ENCODE data around the gene UBE2B. TPM values are rescaled to one million over a fixed set of nuclear protein-coding genes. Genes with fewer than 3 reads are reported as not detected.
"Not testable (repeated sequence)": the region's sequence is repeated elsewhere in the genome, so short reads cannot be mapped to it uniquely, and the experiment has no call there.

The UBE2B gene
- total RNA-seq, 1 donor from 2014 or later: 258 TPM

- ATAC-seq (no peak), DNase-seq (ENCODE audit: missing footprints) (no peak)
- intact Hi-C loops (cut with DNase I): no loop called here
Measured at GRCh38 chr5:134394932-134395331, 23.6 kb downstream of the UBE2B start.

DNA sequence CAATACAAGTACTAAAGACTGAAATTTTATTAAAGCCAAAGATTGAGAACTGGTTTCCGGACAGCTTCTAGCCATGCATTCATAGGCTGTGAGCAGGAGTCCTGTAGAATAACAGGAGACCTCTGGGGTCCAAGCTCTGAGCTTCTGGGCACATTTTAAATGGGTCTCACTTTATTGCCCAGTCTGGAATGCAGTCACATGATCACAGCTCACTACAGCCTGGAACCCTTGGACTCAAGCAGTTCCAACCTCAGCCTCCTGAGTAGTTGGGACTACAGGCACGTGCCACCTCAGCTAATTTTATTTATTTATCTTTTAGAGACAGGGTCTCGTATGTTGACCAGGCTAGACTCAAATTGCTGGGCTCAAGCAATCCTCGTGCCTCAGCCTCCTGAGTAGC lies 24.9 kb downstream of the UBE2B start:
- no peak for ATAC-seq
- no peak for DNase-seq (ENCODE audit: missing footprints)
- intact Hi-C loops (cut with DNase I): no loop called here

DNA sequence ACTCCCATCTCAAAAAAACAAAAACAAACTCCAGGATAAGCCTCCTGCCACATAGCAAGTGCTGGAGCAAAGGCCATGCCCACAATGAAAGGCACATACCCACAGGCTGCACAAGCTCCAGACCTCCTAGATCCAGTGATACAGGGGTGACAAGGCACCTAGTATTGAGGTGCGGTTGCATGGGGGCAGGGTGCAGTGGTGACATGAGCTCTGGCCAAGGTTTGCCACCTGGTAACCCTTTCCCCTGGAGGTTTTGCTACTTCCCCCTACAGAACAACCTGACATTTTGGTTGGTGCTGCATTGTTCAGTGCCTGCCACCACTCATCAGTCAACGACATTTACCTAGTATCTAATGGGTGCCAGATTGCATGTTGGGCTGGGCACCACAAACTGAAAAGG lies 25.8 kb downstream of the UBE2B start:
- intact Hi-C loops (cut with DNase I): no loop called here
- ATAC-seq (no peak), DNase-seq (ENCODE audit: missing footprints) (no peak)

- intact Hi-C loops (cut with DNase I): no loop called here
- ATAC-seq (peak; percentile 53), DNase-seq (ENCODE audit: missing footprints) (no peak)
Measured at GRCh38 chr5:134398609-134399155, 27.3 kb downstream of the UBE2B start.

GRCh38 chr5:134403951-134404350 lies 32.6 kb downstream of the UBE2B start:
- ATAC-seq (no peak), DNase-seq (ENCODE audit: missing footprints) (no peak)
- intact Hi-C loops (cut with DNase I): no loop called here

DNA sequence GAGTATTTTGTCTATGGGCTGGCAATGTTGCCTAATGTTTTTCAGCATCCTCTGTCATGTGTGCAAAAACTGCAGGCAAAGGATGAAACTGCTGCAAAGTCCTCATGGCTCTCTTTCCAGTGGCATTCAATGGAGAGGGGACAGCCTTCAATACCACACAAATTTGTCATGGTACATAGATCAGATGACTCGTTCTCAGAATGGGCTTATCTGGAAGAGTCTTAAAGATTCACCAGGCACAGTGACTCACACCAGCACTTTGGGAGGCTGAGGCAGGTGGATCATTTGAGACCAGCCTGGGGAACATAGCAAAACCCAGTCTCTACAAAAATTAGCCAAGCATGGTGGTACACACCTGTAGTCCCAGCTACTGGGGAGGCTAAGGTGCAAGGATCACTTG lies 35.0 kb downstream of the UBE2B start:
- ATAC-seq: no peak
- intact Hi-C loops (cut with DNase I): no loop called here

DNA sequence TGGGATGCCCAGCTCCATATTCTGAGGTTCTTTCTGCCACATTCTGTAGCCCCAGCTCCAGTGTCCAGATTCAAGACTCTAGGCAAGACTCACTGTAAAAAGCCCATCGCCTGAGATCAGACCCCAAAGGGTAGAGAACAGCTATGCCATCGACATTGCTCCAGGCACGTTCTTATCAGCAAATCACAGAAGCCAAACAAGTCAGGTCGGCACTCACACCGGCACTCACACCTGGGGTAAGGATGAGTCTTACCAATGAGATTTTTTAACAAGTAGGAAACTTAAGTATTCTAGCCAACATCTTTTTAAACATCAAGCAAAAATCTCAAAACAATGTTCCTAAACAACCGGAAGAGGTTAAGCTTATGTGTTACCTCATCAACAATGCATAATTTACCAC lies 38.0 kb downstream of the UBE2B start:
- intact Hi-C loops (cut with DNase I): no loop called here
- no peak for ATAC-seq
- no peak for DNase-seq (ENCODE audit: missing footprints)

More for the DNA sequence above, 35.0 kb downstream of the UBE2B start:
- no peak for DNase-seq (ENCODE audit: missing footprints)

DNA sequence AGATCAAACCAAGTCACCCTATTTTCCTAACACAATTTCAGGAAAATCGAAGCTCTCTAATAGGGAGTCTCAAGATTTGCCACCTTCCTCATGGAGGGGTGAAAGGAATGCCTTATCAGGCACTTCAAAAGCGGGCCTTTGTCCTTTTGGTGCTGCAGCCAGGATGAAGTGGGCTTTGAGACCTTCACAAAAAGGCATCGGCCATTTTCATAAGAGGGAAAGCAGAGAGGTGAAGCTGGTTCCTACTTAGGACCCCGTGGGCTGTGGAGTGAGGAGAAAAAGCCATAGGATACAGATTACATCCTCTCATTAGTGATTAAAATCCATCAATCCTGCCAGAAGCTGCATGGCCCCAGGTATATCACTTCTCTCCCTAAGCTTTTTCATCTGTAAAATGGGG lies 39.5 kb downstream of the UBE2B start:
- no peak for ATAC-seq
- intact Hi-C loops (cut with DNase I): loop anchor here (1.0 to 5.0 kb wide), 3 partner anchors 28 to 166 kb away; no protein-coding TSS in a partner anchor
- no peak for DNase-seq (ENCODE audit: missing footprints)

GRCh38 chr5:134411228-134411545 lies 39.8 kb downstream of the UBE2B start:
- DNase-seq (ENCODE audit: missing footprints) (no peak), ATAC-seq (no peak)
- intact Hi-C loops (cut with DNase I): loop anchor here (1.0 to 5.0 kb wide), 3 partner anchors 28 to 166 kb away; no protein-coding TSS in a partner anchor

DNA sequence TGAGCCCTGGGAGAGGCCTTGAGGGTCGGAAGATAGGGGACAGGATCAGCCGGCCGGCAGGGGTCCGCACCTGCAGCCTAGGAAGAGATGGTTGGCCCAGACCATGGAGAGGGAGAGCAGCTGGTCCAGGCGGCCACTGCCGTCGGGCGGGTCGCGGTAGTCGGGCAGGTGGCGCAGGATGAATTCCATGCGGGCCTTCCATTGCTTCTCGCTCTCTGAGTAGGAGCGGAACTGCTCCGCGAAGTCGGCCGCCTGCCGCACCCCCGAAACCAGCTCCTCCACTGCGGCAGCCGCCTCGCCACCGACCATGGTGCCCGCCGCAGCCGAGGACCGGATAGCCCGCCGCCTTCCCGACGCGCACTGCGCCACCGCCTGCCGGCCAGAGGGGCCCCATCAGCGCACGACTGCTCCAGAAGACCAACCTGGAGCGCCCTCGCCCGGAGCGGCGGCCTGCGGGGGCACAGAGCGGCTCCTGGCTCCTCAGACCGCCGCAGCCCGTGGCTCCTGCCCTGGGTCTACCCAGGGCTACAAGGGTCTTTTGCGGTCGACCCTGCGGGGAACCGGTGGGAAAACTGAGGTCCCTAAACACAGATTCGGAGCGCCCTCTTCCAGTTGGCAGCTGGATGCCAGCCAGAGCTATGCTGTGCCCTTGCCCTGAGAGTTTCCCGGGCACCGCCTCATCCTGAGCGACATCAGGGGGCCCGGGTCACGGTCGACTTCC lies 40.3 kb downstream of the UBE2B start, which contains the start of gene CDKN2AIPNL:
Gene CDKN2AIPNL (minus strand): TSS at position 336 of the 721 bp plus-strand sequence. CDS start 27 bp downstream, at position 309.
- ATAC-seq: peak; percentile 100
- DNase-seq (ENCODE audit: missing footprints): peak; percentile 96
- intact Hi-C loops (cut with DNase I): loop anchor here (1.0 to 5.0 kb wide), 4 partner anchors 27 to 166 kb away; no protein-coding TSS in a partner anchor

GRCh38 chr5:134413046-134413445 lies 41.7 kb downstream of the UBE2B start:
- ATAC-seq (no peak), DNase-seq (ENCODE audit: missing footprints) (no peak)
- intact Hi-C loops (cut with DNase I): loop anchor here (2.0 to 5.0 kb wide), 2 partner anchors 54 to 164 kb away; no protein-coding TSS in a partner anchor

DNA sequence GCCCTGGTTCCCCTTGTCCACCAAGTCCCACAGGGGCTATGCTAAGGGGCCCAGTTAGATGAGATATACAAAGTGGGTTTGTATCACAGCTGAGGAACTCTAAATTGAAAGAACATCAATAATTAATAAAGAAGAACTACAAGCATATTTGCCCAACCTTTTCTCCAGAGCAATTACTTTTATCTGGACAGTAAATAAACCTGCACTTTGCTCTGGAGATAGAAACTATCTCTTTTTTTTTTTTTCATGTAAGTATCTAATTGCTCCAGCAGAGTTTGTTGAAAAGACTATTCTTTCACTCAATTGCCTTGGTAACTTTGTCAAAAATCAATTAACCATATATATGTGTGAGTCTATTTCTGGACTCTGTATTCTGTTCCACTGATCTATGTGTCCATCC lies 46.3 kb downstream of the UBE2B start:
- ATAC-seq: no peak
- DNase-seq (ENCODE audit: missing footprints): no peak
- intact Hi-C loops (cut with DNase I): loop anchor here (2.0 kb wide), 1 partner anchor 17 kb away; no protein-coding TSS in a partner anchor

GRCh38 chr5:134418958-134419357 lies 47.6 kb downstream of the UBE2B start:
- no peak for DNase-seq (ENCODE audit: missing footprints)
- no peak for ATAC-seq
- intact Hi-C loops (cut with DNase I): no loop called here

- intact Hi-C loops (cut with DNase I): no loop called here
- DNase-seq (ENCODE audit: missing footprints) (no peak), ATAC-seq (no peak)
Measured at GRCh38 chr5:134420343-134420742, 49.0 kb downstream of the UBE2B start.

DNA sequence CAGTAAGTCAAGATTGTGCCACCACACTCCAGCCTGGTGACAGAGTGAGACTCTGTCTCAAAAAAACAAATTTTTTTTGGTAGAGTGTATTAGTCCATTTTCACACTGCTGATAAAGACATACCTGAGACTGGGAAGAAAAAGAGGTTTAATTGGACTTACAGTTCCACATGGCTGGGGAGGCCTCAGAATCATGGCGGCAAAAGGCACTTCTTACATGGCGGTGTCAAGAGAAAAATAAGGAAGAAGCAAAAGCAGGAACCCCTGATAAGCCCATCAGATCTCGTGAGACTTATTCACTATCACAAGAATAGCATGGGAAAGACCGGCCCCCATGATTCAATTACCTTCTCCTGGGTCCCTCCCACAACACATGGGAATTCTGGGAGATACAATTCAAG lies 49.7 kb downstream of the UBE2B start:
- DNase-seq (ENCODE audit: missing footprints); ATAC-seq; intact Hi-C loops (cut with DNase I): not testable (repeated sequence)

DNA sequence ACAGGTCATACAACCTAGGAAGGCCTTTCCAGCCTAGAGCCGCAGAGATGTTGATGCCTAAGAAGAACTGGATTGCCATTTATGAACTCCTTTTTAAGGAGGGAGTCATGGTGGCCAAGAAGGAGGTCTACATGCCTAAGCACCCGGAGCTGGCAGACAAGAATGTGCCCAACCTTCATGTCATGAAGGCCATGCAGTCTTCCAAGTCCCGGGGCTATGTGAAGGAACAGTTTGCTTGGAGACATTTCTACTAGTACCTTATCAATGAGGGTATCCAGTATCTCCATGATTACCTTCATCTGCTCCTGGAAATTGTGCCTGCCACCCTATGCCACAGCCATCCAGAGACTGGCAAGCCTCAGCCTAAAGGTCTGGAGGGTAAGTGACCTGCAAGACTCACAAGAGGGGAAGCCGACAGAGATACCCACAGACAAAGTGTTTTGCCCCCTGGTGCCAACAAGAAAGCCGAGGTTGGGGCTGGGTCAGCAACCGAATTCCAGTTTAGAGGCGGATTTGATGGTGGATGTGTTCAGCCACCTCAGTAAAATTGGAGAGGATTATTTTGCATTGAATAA lies 51.5 kb downstream of the UBE2B start:
- DNase-seq (ENCODE audit: missing footprints): no peak
- no peak for ATAC-seq
- intact Hi-C loops (cut with DNase I): no loop called here

DNA sequence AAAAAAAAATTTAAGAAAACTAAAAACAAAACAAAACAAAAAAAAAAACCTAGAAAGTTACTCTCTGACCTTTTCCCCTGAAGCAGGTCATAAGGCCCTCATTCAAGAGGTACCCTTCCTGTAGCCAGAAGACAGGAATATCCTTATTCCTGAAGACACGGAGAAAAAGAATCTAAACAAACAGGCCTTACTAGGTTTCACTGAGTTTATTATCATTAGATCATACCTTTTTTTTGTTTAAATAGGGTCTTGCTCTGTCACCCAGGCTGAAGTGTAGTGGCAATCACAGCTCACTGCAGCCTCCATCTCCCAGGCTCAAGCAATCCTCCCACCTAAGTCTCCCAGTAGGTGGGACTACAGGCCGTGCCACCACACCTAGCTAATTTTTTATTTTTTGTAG lies 52.0 kb downstream of the UBE2B start:
- intact Hi-C loops (cut with DNase I): no loop called here
- DNase-seq (ENCODE audit: missing footprints): no peak
- ATAC-seq: no peak

GRCh38 chr5:134426361-134426760 lies 55.0 kb downstream of the UBE2B start:
- ATAC-seq: no peak
- intact Hi-C loops (cut with DNase I): no loop called here
- no peak for DNase-seq (ENCODE audit: missing footprints)

GRCh38 chr5:134427540-134428041 lies 56.2 kb downstream of the UBE2B start:
- DNase-seq (ENCODE audit: missing footprints): no peak
- ATAC-seq: no peak
- intact Hi-C loops (cut with DNase I): no loop called here

DNA sequence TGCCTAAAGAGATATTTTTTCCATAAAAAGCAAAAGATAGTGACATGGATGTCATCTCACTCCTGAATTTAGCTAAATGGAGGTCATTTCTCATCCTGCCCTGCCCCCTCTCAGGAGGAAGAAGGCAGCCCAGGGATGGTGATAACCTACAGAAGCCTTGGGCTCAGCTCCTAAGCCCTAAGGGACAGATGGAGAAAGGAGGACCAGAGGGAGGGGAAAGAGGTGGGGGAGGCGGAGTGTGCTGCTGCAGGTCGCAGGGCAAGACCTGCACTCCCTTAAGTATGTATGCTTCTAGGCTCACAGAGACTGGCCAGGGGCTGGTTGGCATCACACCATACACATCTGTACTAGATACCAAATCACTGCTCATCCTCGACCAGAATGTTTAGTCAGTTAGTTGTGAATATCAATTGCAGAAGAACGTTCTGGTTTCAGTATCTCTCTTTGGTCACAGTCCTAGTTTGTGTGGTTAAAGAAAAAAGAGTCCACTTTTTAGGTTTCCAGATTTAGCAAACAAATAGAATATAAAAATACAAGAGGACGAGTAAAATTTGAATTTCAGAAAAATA lies 58.7 kb downstream of the UBE2B start:
- DNase-seq (ENCODE audit: missing footprints) (no peak), ATAC-seq (no peak)
- intact Hi-C loops (cut with DNase I): no loop called here
